ENCODE data around the gene BRK1.

The BRK1 gene

DNA sequence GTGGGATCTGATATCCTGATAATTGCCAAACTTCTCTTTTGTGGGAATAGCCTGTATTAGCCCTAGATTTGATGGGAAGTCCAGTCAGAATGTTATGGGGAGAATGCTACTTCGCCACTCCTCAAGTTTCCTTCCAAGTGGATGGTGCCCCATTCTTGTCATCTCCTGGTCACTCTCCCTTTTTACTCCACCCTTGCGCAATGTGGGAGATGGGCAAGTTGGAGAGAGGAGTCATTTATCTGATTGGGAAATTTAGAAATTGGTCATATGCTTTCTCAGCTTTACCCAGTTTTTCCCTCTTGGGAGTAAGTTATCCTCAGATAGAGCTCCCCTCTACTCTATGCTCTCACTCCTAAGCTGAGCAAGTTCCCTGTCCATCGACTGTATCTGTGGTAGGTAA, 21.8 kb upstream of the BRK1 start:
- TF ChIP-seq NFRKB (IDR thresholded peaks at IDR 0.05): no peak
- TF ChIP-seq ZNF384 (IDR thresholded peaks at IDR 0.05): no peak
- TF ChIP-seq SP1 (IDR thresholded peaks at IDR 0.05): no peak
- TF ChIP-seq ARNT (IDR thresholded peaks at IDR 0.05): no peak
- TF ChIP-seq SUZ12 (IDR thresholded peaks at IDR 0.05): no peak
- no peak for TF ChIP-seq ELF4 (IDR thresholded peaks at IDR 0.05)
- no peak for TF ChIP-seq FOXK2 (IDR thresholded peaks at IDR 0.05)
- CTCF ChIA-PET: no interaction called here
- POLR2A ChIA-PET: no interaction called here
- DNase-seq (ENCODE audit: extremely low spot score): no peak

DNA sequence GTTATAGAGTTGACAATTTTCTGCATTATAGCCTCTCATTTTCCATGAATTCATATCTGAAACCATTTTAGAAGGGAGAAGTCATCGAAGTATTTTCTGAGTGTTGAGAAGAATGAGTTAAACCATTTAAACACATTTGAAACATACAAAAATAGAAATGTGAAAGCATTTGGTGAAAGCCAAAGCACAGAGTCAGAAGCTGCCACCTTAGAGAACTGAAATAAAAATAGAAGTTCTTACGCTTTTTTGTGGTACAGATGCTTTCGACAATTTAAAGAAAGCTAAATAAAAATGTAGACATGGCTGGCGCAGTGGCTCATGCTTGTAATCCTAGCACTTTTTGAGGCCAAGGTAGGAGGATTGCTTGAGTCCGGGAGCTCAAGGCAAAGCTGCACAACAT, 16.4 kb upstream of the BRK1 start:
- DNase-seq (ENCODE audit: extremely low spot score): no peak
- POLR2A ChIA-PET: no interaction called here
- CTCF ChIA-PET: no interaction called here
- TF ChIP-seq ELF4 (IDR thresholded peaks at IDR 0.05): no peak
- TF ChIP-seq, protein P1, sequence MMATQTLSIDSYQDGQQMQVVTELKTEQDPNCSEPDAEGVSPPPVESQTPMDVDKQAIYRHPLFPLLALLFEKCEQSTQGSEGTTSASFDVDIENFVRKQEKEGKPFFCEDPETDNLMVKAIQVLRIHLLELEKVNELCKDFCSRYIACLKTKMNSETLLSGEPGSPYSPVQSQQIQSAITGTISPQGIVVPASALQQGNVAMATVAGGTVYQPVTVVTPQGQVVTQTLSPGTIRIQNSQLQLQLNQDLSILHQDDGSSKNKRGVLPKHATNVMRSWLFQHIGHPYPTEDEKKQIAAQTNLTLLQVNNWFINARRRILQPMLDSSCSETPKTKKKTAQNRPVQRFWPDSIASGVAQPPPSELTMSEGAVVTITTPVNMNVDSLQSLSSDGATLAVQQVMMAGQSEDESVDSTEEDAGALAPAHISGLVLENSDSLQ (IDR thresholded peaks at IDR 0.05): no peak
- TF ChIP-seq NFRKB (IDR thresholded peaks at IDR 0.05): no peak
- TF ChIP-seq CTBP1 (IDR thresholded peaks at IDR 0.05; ENCODE audit: borderline replicate concordance): no peak
- TF ChIP-seq FOXK2 (IDR thresholded peaks at IDR 0.05): no peak
- no peak for TF ChIP-seq TARDBP (IDR thresholded peaks at IDR 0.05)
- no peak for TF ChIP-seq ZNF384 (IDR thresholded peaks at IDR 0.05)
- TF ChIP-seq HDGF (IDR thresholded peaks at IDR 0.05; ENCODE audit: borderline replicate concordance): no peak
- no peak for TF ChIP-seq L3MBTL2 (conservative IDR thresholded peaks at IDR 0.05)
- no peak for TF ChIP-seq LEF1 (IDR thresholded peaks at IDR 0.05; ENCODE audit: borderline replicate concordance)
- TF ChIP-seq ARNT (IDR thresholded peaks at IDR 0.05): no peak

GRCh38 chr3:10106919-10107318, 8.6 kb upstream of the BRK1 start:
- ChIA-PET CTCF (no interaction called here), POLR2A (no interaction called here)
- TF ChIP-seq HDGF (IDR thresholded peaks at IDR 0.05; ENCODE audit: borderline replicate concordance) (no peak), FOXK2 (IDR thresholded peaks at IDR 0.05) (no peak), SUZ12 (IDR thresholded peaks at IDR 0.05) (no peak), SP1 (IDR thresholded peaks at IDR 0.05) (no peak), BHLHE40 (IDR thresholded peaks at IDR 0.05; ENCODE audit: borderline replicate concordance) (no peak), ELF4 (IDR thresholded peaks at IDR 0.05) (no peak), ZNF384 (IDR thresholded peaks at IDR 0.05) (no peak), TARDBP (IDR thresholded peaks at IDR 0.05) (no peak), ARNT (IDR thresholded peaks at IDR 0.05) (no peak), CTBP1 (IDR thresholded peaks at IDR 0.05; ENCODE audit: borderline replicate concordance) (no peak), L3MBTL2 (conservative IDR thresholded peaks at IDR 0.05) (no peak), FOXM1 (IDR thresholded peaks at IDR 0.05; ENCODE audit: borderline replicate concordance) (no peak), NFRKB (IDR thresholded peaks at IDR 0.05) (no peak), FOXA1 (IDR thresholded peaks at IDR 0.05) (no peak)
- TF ChIP-seq, protein P1 (IDR thresholded peaks at IDR 0.05): no peak
- no peak for DNase-seq (ENCODE audit: extremely low spot score)

DNA sequence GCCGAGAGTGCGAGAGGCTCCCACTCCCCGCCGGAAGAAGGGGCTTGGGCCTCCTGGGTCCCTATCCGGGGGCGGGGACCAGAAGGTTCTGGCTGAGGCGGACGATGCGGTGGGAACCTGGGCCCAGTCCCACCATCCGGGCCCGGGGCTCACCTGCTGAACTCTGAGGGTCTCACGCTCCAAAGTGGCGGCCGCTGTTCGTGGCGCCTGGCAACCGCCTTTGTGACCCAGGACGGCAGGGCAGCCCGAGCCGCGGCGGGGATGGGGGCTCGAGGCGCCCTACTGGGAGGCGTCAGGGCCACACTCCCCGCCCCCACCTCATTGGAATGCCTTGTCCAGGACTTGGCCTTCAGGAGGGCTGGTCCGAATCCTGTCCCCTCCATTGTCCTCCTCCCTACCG, 7.4 kb upstream of the BRK1 start, which contains the start of gene FANCD2OS:
Gene FANCD2OS, minus strand, starts transcription at position 165 of the 400 bp plus-strand sequence. CDS start 3,481 bp downstream, outside the sequence.
- TF ChIP-seq, protein P1 (IDR thresholded peaks at IDR 0.05): no peak
- TF ChIP-seq SP1 (IDR thresholded peaks at IDR 0.05): no peak
- no peak for TF ChIP-seq NFRKB (IDR thresholded peaks at IDR 0.05)
- no peak for TF ChIP-seq SUZ12 (IDR thresholded peaks at IDR 0.05)
- TF ChIP-seq FOXM1 (IDR thresholded peaks at IDR 0.05; ENCODE audit: borderline replicate concordance): no peak
- TF ChIP-seq CTBP1 (IDR thresholded peaks at IDR 0.05; ENCODE audit: borderline replicate concordance): no peak
- TF ChIP-seq L3MBTL2 (conservative IDR thresholded peaks at IDR 0.05): no peak
- TF ChIP-seq HDGF (IDR thresholded peaks at IDR 0.05; ENCODE audit: borderline replicate concordance): no peak
- no peak for TF ChIP-seq ARNT (IDR thresholded peaks at IDR 0.05)
- TF ChIP-seq FOXK2 (IDR thresholded peaks at IDR 0.05): no peak
- no peak for TF ChIP-seq BHLHE40 (IDR thresholded peaks at IDR 0.05; ENCODE audit: borderline replicate concordance)
- ChIA-PET POLR2A (interaction anchor here (0.6 to 1.2 kb wide), 2 partner anchors 33 to 264 kb away, joined by 3 read pairs; partner anchors contain the start of genes RPUSD3 and VHL), CTCF (no interaction called here)
- DNase-seq (ENCODE audit: extremely low spot score): no peak

DNA sequence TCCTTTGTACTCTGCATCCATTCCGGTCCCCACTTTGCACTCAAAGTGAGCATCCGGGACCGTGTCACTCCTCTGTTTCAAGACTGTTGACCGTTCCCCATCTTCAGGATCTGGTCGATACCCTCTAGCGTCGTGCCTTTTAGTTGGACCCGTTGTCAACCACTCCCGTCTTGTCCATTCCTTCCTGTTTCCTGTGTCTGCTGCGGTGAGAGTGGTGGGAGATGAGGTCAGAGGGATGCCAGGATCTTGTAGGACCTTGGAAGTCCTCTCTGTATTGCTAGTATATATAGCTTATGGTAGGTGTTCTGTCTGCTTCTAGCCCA, 624 bp downstream of the BRK1 start:
- POLR2A ChIA-PET: interaction anchor here (1.0 to 1.4 kb wide), 3 partner anchors 11 to 25 kb away, joined by 3 to 5 read pairs (median 3); partner anchors contain the start of gene VHL

DNA sequence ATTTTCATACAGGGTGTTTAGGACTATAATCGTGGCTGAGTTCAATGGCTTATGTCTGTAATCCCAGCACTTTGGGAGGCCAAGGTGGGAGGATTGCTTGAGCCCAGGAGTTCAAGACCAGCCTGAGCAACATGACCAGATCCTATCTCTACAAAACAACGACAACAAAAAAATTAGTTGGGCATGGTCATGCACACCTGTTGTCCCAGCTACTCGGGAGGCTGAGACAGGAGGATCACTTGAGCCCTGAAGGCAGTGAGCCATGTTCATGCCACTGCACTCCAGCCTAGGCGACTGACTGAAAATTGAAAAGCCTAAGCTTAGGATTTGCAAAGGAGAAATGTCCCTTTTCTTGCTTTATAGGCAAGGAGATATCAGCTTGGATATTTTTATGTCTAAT, 1.5 kb downstream of the BRK1 start:
- TF ChIP-seq, protein P1 (IDR thresholded peaks at IDR 0.05): no peak
- TF ChIP-seq ELF4 (IDR thresholded peaks at IDR 0.05) (no peak), FOXA1 (IDR thresholded peaks at IDR 0.05) (no peak), NFRKB (IDR thresholded peaks at IDR 0.05) (no peak), FOXM1 (IDR thresholded peaks at IDR 0.05; ENCODE audit: borderline replicate concordance) (no peak), TARDBP (IDR thresholded peaks at IDR 0.05) (no peak), SUZ12 (IDR thresholded peaks at IDR 0.05) (no peak), ZNF384 (IDR thresholded peaks at IDR 0.05) (no peak), SP1 (IDR thresholded peaks at IDR 0.05) (no peak), ARNT (IDR thresholded peaks at IDR 0.05) (no peak)
- ChIA-PET CTCF (interaction anchor here (0.6 kb wide), 1 partner anchor 111 kb away, joined by 5 read pairs; no protein-coding TSS in a partner anchor), POLR2A (interaction anchor here (1.4 kb wide), 1 partner anchor 10 kb away, joined by 3 read pairs; no protein-coding TSS in a partner anchor)
- DNase-seq (ENCODE audit: extremely low spot score): no peak

More for the DNA sequence above, 624 bp downstream of the BRK1 start:
- no peak for DNase-seq (ENCODE audit: extremely low spot score)
- no peak for TF ChIP-seq ELF4 (IDR thresholded peaks at IDR 0.05)
- TF ChIP-seq BHLHE40 (IDR thresholded peaks at IDR 0.05; ENCODE audit: borderline replicate concordance): no peak
- TF ChIP-seq L3MBTL2 (conservative IDR thresholded peaks at IDR 0.05): no peak
- no peak for TF ChIP-seq FOXA1 (IDR thresholded peaks at IDR 0.05)
- 0 out of 2 replicates have a peak, but pooled peaks have one; percentile 23 for TF ChIP-seq FOXM1 (IDR thresholded peaks at IDR 0.05; ENCODE audit: borderline replicate concordance)
- CTCF ChIA-PET: no interaction called here

Measured in HEK293T (cell line).